WTC11 (cell line): ENCODE data around the gene TAS2R13. TPM values are rescaled to one million over a fixed set of nuclear protein-coding genes. Genes with fewer than 3 reads are reported as not detected.

Experiments
- ATAC-seq: fragments of 200-7000 bp; cut with Tn5 transposase; 2 replicates; pipeline ENCODE4 v1.10.0; 2021; ENCODE audit warnings: mild to moderate bottlenecking, moderate library complexity
- CTCF ChIA-PET: fragments of 300-600 bp; sonication (Branson Sonifier 250); formaldehyde crosslinking; loops from one replicate; lab custom pipeline; 2021; ENCODE audit warnings: antibody characterized with exemption; lab: Charles Lee
- POLR2A ChIA-PET: fragments of 350-600 bp; sonication (Branson Sonifier 250); formaldehyde crosslinking; loops from one replicate; lab custom pipeline; 2021; ENCODE audit warnings: antibody characterized with exemption; lab: Charles Lee
- DNase-seq: peaks from one replicate; pipeline ENCODE4 v3.0.0; 2021; ENCODE audit warnings: low spot score
- H3K27ac Mint-ChIP-seq: 2 replicates; pipeline ENCODE4 v1.8.0; 2021; ENCODE audit warnings: mixed read lengths
- H3K27me3 Mint-ChIP-seq: 2 replicates; pipeline ENCODE4 v1.8.0; 2021; ENCODE audit warnings: low read depth, mild to moderate bottlenecking, moderate library complexity, mixed read lengths
- H3K36me3 Mint-ChIP-seq: 2 replicates; pipeline ENCODE4 v1.8.0; 2021; ENCODE audit warnings: mixed read lengths
- H3K4me1 Mint-ChIP-seq: 2 replicates; pipeline ENCODE4 v1.8.0; 2022; ENCODE audit warnings: mixed read lengths
- H3K4me3 Mint-ChIP-seq: 2 replicates; pipeline ENCODE4 v1.8.0; 2021; ENCODE audit warnings: mild to moderate bottlenecking, moderate library complexity, mixed read lengths
- H3K9me3 Mint-ChIP-seq: 2 replicates; pipeline ENCODE4 v1.8.0; 2021; ENCODE audit warnings: mixed read lengths
- ATF1 ChIP-seq: sonication (generic); formaldehyde crosslinking; IDR thresholded peaks from 2 replicates; pipeline ENCODE4 v1.8.1; 2023; ENCODE audit warnings: mild to moderate bottlenecking, moderate library complexity, missing genetic modification reagents
- CBFB ChIP-seq: sonication (generic); formaldehyde crosslinking; IDR thresholded peaks from 2 replicates; pipeline ENCODE4 v1.8.1; 2022; ENCODE audit warnings: mild to moderate bottlenecking, low read depth, missing genetic modification reagents
- CREB1 ChIP-seq: sonication (generic); formaldehyde crosslinking; IDR thresholded peaks from 2 replicates; pipeline ENCODE4 v1.8.0; 2023; ENCODE audit warnings: mild to moderate bottlenecking, missing genetic modification reagents
- NFATC4 ChIP-seq: fragments of 250-450 bp; sonication (Bioruptor Pico); IDR thresholded peaks from 2 replicates; pipeline ENCODE4 v1.9.0; 2021; ENCODE audit warnings: mild to moderate bottlenecking
- NFE2L1 ChIP-seq: sonication (generic); formaldehyde crosslinking; IDR thresholded peaks from 2 replicates; pipeline ENCODE4 v1.8.1; 2023; ENCODE audit warnings: missing genetic modification reagents
- NR2C2 ChIP-seq: sonication (generic); formaldehyde crosslinking; IDR thresholded peaks from 2 replicates; pipeline ENCODE4 v1.8.0; 2022; ENCODE audit warnings: mild to moderate bottlenecking, missing genetic modification reagents
- NR3C1 ChIP-seq: sonication (generic); formaldehyde crosslinking; conservative IDR thresholded peaks from 2 replicates; pipeline ENCODE4 v1.8.1; 2023; ENCODE audit warnings: low read depth, mild to moderate bottlenecking, missing genetic modification reagents
- OVOL2 ChIP-seq: fragments of 250-450 bp; sonication (Bioruptor Pico); IDR thresholded peaks from 2 replicates; pipeline ENCODE4 v1.9.0; 2021; ENCODE audit warnings: mild to moderate bottlenecking, borderline replicate concordance
- SMAD3 ChIP-seq: sonication (generic); formaldehyde crosslinking; IDR thresholded peaks from 2 replicates; pipeline ENCODE4 v1.8.0; 2022; ENCODE audit warnings: missing genetic modification reagents, mild to moderate bottlenecking, borderline replicate concordance
- ZBTB21 ChIP-seq: sonication (generic); formaldehyde crosslinking; IDR thresholded peaks from 2 replicates; pipeline ENCODE4 v1.8.1; 2023; ENCODE audit warnings: mild to moderate bottlenecking, missing genetic modification reagents, borderline replicate concordance
- ZNF317 ChIP-seq: sonication (generic); formaldehyde crosslinking; IDR thresholded peaks from 2 replicates; pipeline ENCODE4 v1.8.1; 2023; ENCODE audit warnings: low read depth, mild to moderate bottlenecking, moderate library complexity, missing genetic modification reagents, borderline replicate concordance
- ZNF416 ChIP-seq: fragments of 250-450 bp; sonication (Bioruptor Pico); IDR thresholded peaks from 2 replicates; pipeline ENCODE4 v1.9.0; 2021; ENCODE audit warnings: mild to moderate bottlenecking, inconsistent platforms
- ZNF671 ChIP-seq: fragments of 250-450 bp; sonication (Bioruptor Pico); IDR thresholded peaks from 2 replicates; pipeline ENCODE4 v1.8.0; 2021; ENCODE audit warnings: mild to moderate bottlenecking
- total RNA-seq: library from RNA; stranded (reverse); gene quantifications from 3 replicates; pipeline ENCODE4 v1.2.3, GENCODE V29; 2021
- TF ChIP-seq, protein P1 (sequence below): fragments of 250-450 bp; sonication (Bioruptor Pico); IDR thresholded peaks from 2 replicates; pipeline ENCODE4 v2.1.2; 2022; ENCODE audit warnings: mild to moderate bottlenecking, moderate library complexity
- TF ChIP-seq, protein P2 (sequence below): sonication (generic); formaldehyde crosslinking; IDR thresholded peaks from 2 replicates; pipeline ENCODE4 v1.8.0; 2022; ENCODE audit warnings: mild to moderate bottlenecking, missing genetic modification reagents
- TF ChIP-seq, protein P3 (sequence below): sonication (generic); formaldehyde crosslinking; IDR thresholded peaks from 2 replicates; pipeline ENCODE4 v1.8.1; 2022; ENCODE audit warnings: mild to moderate bottlenecking, moderate library complexity, missing genetic modification reagents
- TF ChIP-seq, protein P4 (sequence below): fragments of 250-450 bp; sonication (Bioruptor Pico); IDR thresholded peaks from 2 replicates; pipeline ENCODE4 v1.8.0; 2021; ENCODE audit warnings: mild to moderate bottlenecking
- TF ChIP-seq, protein P5 (sequence below): sonication (generic); formaldehyde crosslinking; IDR thresholded peaks from 2 replicates; pipeline ENCODE4 v1.8.1; 2023; ENCODE audit warnings: mild to moderate bottlenecking, moderate library complexity, missing genetic modification reagents
- TF ChIP-seq, protein P6 (sequence below): sonication (generic); formaldehyde crosslinking; IDR thresholded peaks from 2 replicates; pipeline ENCODE4 v1.8.1; 2023; ENCODE audit warnings: mild to moderate bottlenecking, missing genetic modification reagents, moderate library complexity
- TF ChIP-seq, protein P7 (sequence below): fragments of 200-600 bp; IDR thresholded peaks from 2 replicates; pipeline ENCODE4 v1.8.0; 2022; ENCODE audit warnings: antibody characterized with exemption
- TF ChIP-seq, protein P8 (sequence below): fragments of 250-450 bp; sonication (Bioruptor Pico); IDR thresholded peaks from 2 replicates; pipeline ENCODE4 v1.9.0; 2021; ENCODE audit warnings: mild to moderate bottlenecking

The TAS2R13 gene
- total RNA-seq, 1 experiment from 2014 or later, result 0.37 TPM

DNA sequence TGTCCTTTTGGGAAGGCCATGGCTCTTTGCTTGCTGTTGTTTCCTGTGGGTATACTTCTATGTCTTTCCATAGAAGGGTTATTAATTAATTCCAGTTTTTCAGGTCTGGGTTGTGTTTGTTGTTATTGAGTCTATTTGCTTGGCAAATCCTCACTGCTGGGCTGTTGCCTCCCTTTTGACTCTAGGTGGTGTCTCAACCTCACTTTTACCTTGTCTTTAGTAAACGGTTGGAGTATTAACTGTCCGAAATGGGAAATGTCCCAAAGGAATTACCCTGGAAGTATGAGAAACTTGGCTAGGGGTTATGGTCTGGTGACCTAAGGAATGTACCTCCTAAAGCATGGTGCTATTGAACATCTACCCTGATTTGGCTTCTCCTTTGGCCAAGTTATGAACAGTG, 42.0 kb downstream of the TAS2R13 start:
- ChIA-PET POLR2A (no interaction called here), CTCF (interaction anchor here (1.2 kb wide), 1 partner anchor 333 kb away, joined by 3 read pairs; no protein-coding TSS in a partner anchor)
- Mint-ChIP-seq H3K4me3 (no peak overlapping the region), H3K36me3 (no peaks in the 10 kb centered on the region), H3K27ac (no peak overlapping the region), H3K27me3 (no peaks in the 10 kb centered on the region), H3K9me3 (peaks cover 7% of the 10 kb centered on the region)
- DNase-seq (no peak), ATAC-seq (no peak)
- TF ChIP-seq OVOL2 (no peak), ZNF671 (CRISPR knock-in tag) (no peak), ZNF416 (CRISPR knock-in tag) (no peak), ZNF317 (CRISPR knock-in tag) (no peak), SMAD3 (no peak), NR3C1 (CRISPR knock-in tag) (no peak), NFATC4 (CRISPR knock-in tag) (no peak), CBFB (CRISPR knock-in tag) (no peak), CREB1 (CRISPR knock-in tag) (no peak), NR2C2 (CRISPR knock-in tag) (no peak), NFE2L1 (CRISPR knock-in tag) (no peak), ZBTB21 (CRISPR knock-in tag) (no peak)
- TF ChIP-seq, protein P1, sequence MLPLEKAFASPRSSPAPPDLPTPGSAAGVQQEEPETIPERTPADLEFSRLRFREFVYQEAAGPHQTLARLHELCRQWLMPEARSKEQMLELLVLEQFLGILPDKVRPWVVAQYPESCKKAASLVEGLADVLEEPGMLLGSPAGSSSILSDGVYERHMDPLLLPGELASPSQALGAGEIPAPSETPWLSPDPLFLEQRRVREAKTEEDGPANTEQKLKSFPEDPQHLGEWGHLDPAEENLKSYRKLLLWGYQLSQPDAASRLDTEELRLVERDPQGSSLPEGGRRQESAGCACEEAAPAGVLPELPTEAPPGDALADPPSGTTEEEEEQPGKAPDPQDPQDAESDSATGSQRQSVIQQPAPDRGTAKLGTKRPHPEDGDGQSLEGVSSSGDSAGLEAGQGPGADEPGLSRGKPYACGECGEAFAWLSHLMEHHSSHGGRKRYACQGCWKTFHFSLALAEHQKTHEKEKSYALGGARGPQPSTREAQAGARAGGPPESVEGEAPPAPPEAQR (CRISPR knock-in tag), result no peak
- TF ChIP-seq, protein P2, sequence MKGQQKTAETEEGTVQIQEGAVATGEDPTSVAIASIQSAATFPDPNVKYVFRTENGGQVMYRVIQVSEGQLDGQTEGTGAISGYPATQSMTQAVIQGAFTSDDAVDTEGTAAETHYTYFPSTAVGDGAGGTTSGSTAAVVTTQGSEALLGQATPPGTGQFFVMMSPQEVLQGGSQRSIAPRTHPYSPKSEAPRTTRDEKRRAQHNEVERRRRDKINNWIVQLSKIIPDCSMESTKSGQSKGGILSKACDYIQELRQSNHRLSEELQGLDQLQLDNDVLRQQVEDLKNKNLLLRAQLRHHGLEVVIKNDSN, result no peak
- TF ChIP-seq, protein P3, sequence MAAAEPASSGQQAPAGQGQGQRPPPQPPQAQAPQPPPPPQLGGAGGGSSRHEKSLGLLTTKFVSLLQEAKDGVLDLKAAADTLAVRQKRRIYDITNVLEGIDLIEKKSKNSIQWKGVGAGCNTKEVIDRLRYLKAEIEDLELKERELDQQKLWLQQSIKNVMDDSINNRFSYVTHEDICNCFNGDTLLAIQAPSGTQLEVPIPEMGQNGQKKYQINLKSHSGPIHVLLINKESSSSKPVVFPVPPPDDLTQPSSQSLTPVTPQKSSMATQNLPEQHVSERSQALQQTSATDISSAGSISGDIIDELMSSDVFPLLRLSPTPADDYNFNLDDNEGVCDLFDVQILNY (CRISPR knock-in tag), result no peak
- TF ChIP-seq, protein P4, sequence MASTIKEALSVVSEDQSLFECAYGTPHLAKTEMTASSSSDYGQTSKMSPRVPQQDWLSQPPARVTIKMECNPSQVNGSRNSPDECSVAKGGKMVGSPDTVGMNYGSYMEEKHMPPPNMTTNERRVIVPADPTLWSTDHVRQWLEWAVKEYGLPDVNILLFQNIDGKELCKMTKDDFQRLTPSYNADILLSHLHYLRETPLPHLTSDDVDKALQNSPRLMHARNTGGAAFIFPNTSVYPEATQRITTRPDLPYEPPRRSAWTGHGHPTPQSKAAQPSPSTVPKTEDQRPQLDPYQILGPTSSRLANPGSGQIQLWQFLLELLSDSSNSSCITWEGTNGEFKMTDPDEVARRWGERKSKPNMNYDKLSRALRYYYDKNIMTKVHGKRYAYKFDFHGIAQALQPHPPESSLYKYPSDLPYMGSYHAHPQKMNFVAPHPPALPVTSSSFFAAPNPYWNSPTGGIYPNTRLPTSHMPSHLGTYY, result no peak
- TF ChIP-seq, protein P5, sequence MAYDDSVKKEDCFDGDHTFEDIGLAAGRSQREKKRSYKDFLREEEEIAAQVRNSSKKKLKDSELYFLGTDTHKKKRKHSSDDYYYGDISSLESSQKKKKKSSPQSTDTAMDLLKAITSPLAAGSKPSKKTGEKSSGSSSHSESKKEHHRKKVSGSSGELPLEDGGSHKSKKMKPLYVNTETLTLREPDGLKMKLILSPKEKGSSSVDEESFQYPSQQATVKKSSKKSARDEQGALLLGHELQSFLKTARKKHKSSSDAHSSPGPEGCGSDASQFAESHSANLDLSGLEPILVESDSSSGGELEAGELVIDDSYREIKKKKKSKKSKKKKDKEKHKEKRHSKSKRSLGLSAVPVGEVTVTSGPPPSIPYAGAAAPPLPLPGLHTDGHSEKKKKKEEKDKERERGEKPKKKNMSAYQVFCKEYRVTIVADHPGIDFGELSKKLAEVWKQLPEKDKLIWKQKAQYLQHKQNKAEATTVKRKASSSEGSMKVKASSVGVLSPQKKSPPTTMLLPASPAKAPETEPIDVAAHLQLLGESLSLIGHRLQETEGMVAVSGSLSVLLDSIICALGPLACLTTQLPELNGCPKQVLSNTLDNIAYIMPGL, result no peak
- TF ChIP-seq, protein P6, sequence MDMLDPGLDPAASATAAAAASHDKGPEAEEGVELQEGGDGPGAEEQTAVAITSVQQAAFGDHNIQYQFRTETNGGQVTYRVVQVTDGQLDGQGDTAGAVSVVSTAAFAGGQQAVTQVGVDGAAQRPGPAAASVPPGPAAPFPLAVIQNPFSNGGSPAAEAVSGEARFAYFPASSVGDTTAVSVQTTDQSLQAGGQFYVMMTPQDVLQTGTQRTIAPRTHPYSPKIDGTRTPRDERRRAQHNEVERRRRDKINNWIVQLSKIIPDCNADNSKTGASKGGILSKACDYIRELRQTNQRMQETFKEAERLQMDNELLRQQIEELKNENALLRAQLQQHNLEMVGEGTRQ (CRISPR knock-in tag), result no peak
- TF ChIP-seq, all 79 proteins: peak for 0
- no peaks in the 10 kb centered on the region for H3K4me1 Mint-ChIP-seq

DNA sequence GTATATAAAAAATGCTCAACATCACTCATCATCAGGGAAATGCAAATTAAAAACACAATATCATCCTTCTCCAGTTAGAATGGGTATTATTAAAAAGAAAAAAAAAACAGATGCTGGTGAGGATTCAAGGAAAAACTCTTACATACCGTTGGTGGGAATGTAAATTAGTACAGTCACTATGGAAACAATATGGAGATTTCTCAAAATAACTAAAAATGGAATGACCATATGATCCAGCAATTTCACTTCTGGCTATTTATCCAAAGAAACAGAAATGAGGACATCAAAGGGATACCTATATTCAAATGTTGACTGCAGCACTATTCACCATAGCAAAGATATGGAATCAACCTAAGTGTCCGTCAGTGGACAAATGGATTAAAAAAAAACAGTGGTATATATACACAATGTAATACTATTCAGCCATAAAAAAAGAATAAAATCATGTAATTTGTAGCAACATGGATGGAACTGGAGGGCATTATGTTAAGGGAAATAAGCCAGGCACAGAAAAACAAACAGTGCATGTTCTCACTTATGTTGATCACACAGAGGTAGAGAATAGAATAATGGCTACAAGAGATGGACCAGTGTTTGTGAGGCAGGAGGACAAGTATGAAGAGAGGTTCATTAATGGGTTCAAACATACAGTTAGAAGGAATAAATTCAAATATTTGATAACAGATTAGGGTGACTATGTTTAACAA, 45.7 kb downstream of the TAS2R13 start:
- Mint-ChIP-seq H3K27ac (no peak overlapping the region), H3K27me3 (no peaks in the 10 kb centered on the region), H3K36me3 (peaks cover 12% of the 10 kb centered on the region), H3K9me3 (peaks cover 29% of the 10 kb centered on the region), H3K4me3 (no peak overlapping the region), H3K4me1 (0 out of 2 replicates have a peak, but pooled peaks cover 3% of the 10 kb centered on the region)
- no peak for TF ChIP-seq ATF1 (CRISPR knock-in tag)
- TF ChIP-seq, protein P7, sequence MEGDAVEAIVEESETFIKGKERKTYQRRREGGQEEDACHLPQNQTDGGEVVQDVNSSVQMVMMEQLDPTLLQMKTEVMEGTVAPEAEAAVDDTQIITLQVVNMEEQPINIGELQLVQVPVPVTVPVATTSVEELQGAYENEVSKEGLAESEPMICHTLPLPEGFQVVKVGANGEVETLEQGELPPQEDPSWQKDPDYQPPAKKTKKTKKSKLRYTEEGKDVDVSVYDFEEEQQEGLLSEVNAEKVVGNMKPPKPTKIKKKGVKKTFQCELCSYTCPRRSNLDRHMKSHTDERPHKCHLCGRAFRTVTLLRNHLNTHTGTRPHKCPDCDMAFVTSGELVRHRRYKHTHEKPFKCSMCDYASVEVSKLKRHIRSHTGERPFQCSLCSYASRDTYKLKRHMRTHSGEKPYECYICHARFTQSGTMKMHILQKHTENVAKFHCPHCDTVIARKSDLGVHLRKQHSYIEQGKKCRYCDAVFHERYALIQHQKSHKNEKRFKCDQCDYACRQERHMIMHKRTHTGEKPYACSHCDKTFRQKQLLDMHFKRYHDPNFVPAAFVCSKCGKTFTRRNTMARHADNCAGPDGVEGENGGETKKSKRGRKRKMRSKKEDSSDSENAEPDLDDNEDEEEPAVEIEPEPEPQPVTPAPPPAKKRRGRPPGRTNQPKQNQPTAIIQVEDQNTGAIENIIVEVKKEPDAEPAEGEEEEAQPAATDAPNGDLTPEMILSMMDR, result no peak
- TF ChIP-seq, protein P8, sequence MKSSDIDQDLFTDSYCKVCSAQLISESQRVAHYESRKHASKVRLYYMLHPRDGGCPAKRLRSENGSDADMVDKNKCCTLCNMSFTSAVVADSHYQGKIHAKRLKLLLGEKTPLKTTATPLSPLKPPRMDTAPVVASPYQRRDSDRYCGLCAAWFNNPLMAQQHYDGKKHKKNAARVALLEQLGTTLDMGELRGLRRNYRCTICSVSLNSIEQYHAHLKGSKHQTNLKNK (CRISPR knock-in tag), result no peak
- POLR2A ChIA-PET, result no interaction called here
- CTCF ChIA-PET, result no interaction called here
- no peak for ATAC-seq
- no peak for DNase-seq
